Peyer's patch (tissue), 4 donors: Measurements from ENCODE around the gene RALB. TPM values are rescaled to one million over a fixed set of nuclear protein-coding genes. Genes with fewer than 3 reads are reported as not detected.

Experiments
- DNase-seq, 3 donors: peaks; one replicate each; pipeline ENCODE4 v3.0.0-alpha.2; 2017 to 2019
- H3K27ac ChIP-seq, 4 donors: fragments of 200-600 bp; sonication (generic); one replicate each; pipeline ENCODE4 v1.5.1; 2016 to 2019
- H3K27me3 ChIP-seq, 2 donors: fragments of 200-600 bp; sonication (generic); one replicate each; pipeline ENCODE4 v1.5.1; 2019
- H3K36me3 ChIP-seq, 3 donors: fragments of 200-600 bp; sonication (generic); one replicate each; pipeline ENCODE4 v1.5.1; 2016 to 2019
- H3K4me1 ChIP-seq, 4 donors: fragments of 200-600 bp; sonication (generic); one replicate each; pipeline ENCODE4 v1.5.1; 2016 to 2019
- H3K4me3 ChIP-seq, 4 donors: fragments of 200-600 bp; sonication (generic); 1 replicate in 3 of 4; 2 replicates in 1 of 4; pipeline ENCODE4 v1.5.1; 2016 to 2019; ENCODE audit warnings: mild to moderate bottlenecking in 1 of 4
- H3K9me3 ChIP-seq, 4 donors: fragments of 200-600 bp; sonication (generic); one replicate each; pipeline ENCODE4 v1.5.1; 2016 to 2019; ENCODE audit warnings: mild to moderate bottlenecking in 1 of 4
- POLR2A ChIP-seq, 2 donors: fragments of 450-650 bp; IDR thresholded peaks; one replicate each; pipeline ENCODE4 v1.5.1; 2017; ENCODE audit warnings: antibody characterized with exemption in 2 of 2, mild to moderate bottlenecking in 2 of 2, moderate library complexity in 2 of 2
- total RNA-seq, 4 donors: library from RNA; depleted of rRNA; stranded (reverse); fragments of >200 nt; gene quantifications; one replicate each; pipeline ENCODE4 v1.1.0, GENCODE V29; 2016
- TF ChIP-seq, protein P1 (sequence below), 6 experiments: fragments of 450-650 bp in 4 of 6; fragments of 200-600 bp in 2 of 6; sonication (generic) in 1 of 6; IDR thresholded peaks; one replicate each; pipeline ENCODE4 v1.5.1; 2017 to 2019; ENCODE audit warnings: antibody characterized with exemption in 6 of 6, mild to moderate bottlenecking in 3 of 6, moderate library complexity in 1 of 6

The RALB gene
- total RNA-seq, 4 donors from 2014 or later = 49.3 to 61.9 (median 50.2) TPM

DNA sequence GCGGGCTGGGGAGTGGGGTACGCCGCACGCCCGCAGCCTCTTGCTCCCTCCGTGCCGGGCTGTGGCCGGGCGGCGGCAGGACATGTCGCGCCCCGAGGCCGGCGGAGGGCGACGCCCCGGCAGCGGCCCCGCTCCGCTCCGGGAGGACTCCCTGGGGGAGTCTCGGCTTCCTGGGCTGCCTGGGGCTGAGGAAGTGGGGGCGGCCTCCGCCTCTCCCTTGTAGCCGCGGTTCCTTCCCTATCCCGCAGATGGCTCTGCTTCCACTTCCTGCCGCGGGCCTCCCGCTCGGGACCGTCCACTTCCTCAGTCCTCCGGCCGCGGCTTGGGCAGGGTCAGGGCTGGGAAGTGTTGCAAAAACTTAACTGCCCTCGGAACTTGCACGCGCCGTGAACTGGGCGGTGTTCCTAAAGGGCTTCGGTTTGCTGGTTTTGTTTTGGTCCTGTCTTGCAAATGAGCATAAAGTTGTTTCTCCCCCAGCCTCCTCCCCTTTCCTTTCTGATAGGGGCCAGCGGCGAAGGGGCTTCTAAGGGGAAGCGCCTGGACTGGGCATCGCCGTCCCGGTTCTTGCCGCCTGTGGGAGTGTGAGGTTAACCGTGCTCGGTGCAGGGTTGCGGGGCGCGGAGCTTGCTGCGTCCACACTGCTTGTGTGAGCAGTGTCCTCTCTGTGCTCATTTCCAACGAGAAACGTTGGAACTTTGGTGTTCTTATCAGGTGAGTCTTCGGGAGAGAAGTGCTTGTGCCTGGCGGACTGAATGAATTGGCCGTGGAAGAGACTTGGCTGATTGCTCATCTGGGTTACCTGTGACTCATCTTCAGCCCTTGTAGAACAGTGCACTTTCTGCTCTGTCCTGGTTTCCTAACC lies 600 bp downstream of the RALB start:
- peak; percentile 29 to 34 for TF ChIP-seq POLR2A (IDR thresholded peaks at IDR 0.05)
- TF ChIP-seq, protein P1, sequence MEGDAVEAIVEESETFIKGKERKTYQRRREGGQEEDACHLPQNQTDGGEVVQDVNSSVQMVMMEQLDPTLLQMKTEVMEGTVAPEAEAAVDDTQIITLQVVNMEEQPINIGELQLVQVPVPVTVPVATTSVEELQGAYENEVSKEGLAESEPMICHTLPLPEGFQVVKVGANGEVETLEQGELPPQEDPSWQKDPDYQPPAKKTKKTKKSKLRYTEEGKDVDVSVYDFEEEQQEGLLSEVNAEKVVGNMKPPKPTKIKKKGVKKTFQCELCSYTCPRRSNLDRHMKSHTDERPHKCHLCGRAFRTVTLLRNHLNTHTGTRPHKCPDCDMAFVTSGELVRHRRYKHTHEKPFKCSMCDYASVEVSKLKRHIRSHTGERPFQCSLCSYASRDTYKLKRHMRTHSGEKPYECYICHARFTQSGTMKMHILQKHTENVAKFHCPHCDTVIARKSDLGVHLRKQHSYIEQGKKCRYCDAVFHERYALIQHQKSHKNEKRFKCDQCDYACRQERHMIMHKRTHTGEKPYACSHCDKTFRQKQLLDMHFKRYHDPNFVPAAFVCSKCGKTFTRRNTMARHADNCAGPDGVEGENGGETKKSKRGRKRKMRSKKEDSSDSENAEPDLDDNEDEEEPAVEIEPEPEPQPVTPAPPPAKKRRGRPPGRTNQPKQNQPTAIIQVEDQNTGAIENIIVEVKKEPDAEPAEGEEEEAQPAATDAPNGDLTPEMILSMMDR (IDR thresholded peaks at IDR 0.05) = peak in 4 of 6 experiments; percentile 16 to 54 (median 42)
- Histone ChIP-seq H3K4me1 (peaks cover 0 to 28% (median 0%) of the 10 kb centered on the region in 4 donors), H3K9me3 (no peaks in the 10 kb centered on the region), H3K4me3 (peak overlapping the region; percentile 71 to 89 (median 86)), H3K36me3 (no peaks in the 10 kb centered on the region), H3K27me3 (no peaks in the 10 kb centered on the region), H3K27ac (peak overlapping the region; percentile 86 to 94 (median 90))
- peak; percentile 62 to 88 (median 82) for DNase-seq

DNA sequence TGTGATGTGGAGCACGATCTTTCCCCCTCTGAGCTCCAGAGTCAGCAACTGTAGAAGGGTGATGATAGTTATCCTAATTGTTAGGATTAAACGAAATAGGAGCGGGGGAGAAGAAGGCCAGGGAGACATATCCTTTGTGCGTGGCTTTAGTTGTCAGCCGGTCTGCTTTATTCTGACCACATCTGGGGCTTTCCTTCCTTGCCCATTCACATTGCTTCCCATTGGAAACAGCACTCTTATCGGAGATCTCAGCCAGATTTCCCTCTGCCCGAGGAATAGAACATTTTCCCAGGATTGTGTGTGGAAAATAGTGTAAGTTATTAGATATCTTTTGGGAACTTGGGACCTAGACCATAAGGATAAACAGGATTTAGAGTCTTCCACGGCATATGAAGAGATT lies 1.5 kb downstream of the RALB start:
- TF ChIP-seq, protein P1 (IDR thresholded peaks at IDR 0.05) = no peak
- TF ChIP-seq POLR2A (IDR thresholded peaks at IDR 0.05) = no peak
- no peak overlapping the region for H3K27ac ChIP-seq

DNA sequence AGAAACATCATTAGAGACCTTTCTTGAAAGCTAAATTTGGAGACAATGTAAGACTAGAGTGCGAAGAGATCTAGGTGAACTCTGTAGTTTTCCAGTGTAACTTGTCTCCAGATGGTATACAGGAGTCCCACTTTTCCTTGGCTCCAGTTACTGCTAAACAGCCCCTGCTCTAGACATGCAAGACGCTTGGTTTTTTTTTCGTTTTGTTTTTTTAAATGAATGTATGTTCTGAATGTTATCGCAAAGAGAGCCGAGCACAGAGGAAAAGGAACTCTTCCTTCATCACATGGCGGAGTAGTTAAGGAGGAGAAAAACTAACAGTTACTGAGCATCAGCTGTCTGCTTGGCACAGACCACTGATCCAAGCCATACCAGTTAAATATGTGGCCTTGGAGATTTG lies 2.4 kb downstream of the RALB start:
- Histone ChIP-seq H3K27ac (no peak overlapping the region), H3K4me1 (peaks cover 0 to 28% (median 0%) of the 10 kb centered on the region in 4 donors), H3K9me3 (peaks cover 0 to under 1% (median 0%) of the 10 kb centered on the region in 4 donors), H3K4me3 (no peak overlapping the region), H3K27me3 (no peaks in the 10 kb centered on the region), H3K36me3 (no peaks in the 10 kb centered on the region)
- no peak for TF ChIP-seq POLR2A (IDR thresholded peaks at IDR 0.05)
- TF ChIP-seq, protein P1 (IDR thresholded peaks at IDR 0.05) = no peak
- DNase-seq = no peak

More for the DNA sequence above, 1.5 kb downstream of the RALB start:
- H3K4me1 ChIP-seq = peaks cover 0 to 28% (median 0%) of the 10 kb centered on the region in 4 donors
- no peaks in the 10 kb centered on the region for H3K36me3 ChIP-seq
- H3K9me3 ChIP-seq = no peaks in the 10 kb centered on the region
- no peak for DNase-seq
- H3K27me3 ChIP-seq = no peaks in the 10 kb centered on the region
- H3K4me3 ChIP-seq = peak overlapping the region in 3 of 4 donors; percentile 85 to 89 (median 87)

DNA sequence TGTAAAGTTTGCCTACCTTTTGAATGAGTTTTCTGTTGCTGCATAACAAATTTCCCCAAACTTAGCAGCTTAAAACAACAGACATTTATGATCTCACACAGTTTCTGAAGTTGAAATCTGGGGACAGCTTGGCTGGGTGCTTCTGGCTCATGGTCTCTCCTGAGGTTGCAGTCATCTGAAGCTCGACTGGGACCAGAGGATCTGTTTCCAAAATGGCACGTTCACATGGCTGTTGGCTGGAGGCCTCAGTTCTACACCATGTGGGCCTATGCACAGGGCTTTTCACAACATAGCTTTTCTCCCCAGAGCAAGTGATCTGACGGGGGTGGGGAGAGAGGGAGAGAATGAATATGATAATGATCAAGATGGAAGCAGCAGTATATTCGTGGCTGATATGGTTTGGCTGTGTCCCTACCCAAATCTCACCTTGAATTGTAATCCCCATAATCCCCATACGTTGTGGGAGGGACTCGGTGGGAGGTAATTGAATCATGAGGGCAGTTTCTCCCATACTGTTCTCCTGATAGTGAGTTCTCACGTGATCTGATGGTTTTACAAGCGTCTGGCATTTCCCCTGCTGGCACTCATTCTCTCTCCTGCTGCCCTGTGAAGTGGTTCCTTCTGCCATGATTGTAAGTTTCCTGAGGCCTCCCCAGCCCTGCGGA lies 3.5 kb downstream of the RALB start:
- no peak for DNase-seq
- Histone ChIP-seq H3K9me3 (peaks cover 0 to 6% (median 2%) of the 10 kb centered on the region in 4 donors), H3K36me3 (no peaks in the 10 kb centered on the region), H3K27ac (no peak overlapping the region), H3K4me1 (peaks cover 0 to 28% (median 0%) of the 10 kb centered on the region in 4 donors), H3K4me3 (no peak overlapping the region), H3K27me3 (no peaks in the 10 kb centered on the region)
- no peak for TF ChIP-seq POLR2A (IDR thresholded peaks at IDR 0.05)
- TF ChIP-seq, protein P1 (IDR thresholded peaks at IDR 0.05) = no peak

DNA sequence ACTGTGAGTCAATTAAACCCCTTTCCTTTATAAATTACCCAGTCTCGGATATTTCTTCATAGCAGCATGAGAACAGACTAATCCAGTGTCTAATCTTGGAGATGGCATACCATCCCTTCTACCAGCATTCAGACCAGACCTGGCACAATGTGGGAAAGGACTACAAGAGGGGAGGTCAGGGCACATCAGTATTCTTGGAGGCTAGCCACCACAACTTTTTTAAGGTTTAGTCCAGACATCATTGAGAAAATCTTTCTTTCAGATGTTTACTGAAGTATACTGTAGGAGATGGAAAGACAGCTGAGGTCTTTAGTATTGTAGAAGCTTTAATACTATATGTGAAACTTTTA lies 4.0 kb downstream of the RALB start:
- no peak for DNase-seq
- TF ChIP-seq POLR2A (IDR thresholded peaks at IDR 0.05) = no peak
- Histone ChIP-seq H3K9me3 (peaks cover 0 to 6% (median 2%) of the 10 kb centered on the region in 4 donors), H3K4me1 (peaks cover 0 to 27% (median 0%) of the 10 kb centered on the region in 4 donors), H3K27me3 (no peaks in the 10 kb centered on the region), H3K36me3 (no peaks in the 10 kb centered on the region), H3K4me3 (no peak overlapping the region), H3K27ac (no peak overlapping the region)

DNA sequence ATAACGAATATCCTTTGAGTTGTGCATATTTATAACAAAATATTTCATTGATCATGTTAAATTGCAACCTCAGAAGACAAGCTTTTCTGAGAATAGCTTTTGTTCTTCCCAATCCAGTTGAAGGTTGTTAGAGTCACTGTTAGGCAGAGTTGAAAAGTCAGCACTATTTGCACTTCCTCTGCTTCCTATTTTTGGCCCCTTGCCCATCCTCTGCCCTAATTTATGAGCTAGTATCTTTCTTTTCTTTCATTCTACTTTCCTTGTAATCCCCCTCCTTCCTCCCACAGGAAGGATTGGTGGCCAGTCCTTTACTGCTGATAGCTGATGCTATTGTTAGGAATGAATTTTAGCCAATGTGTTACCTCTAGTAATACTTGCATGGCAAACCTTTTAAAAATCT lies 4.9 kb downstream of the RALB start:
- H3K27ac ChIP-seq = no peak overlapping the region
- TF ChIP-seq, protein P1 (IDR thresholded peaks at IDR 0.05) = no peak
- no peak for TF ChIP-seq POLR2A (IDR thresholded peaks at IDR 0.05)
- no peak overlapping the region for H3K4me3 ChIP-seq
- peaks cover 0 to 6% (median 2%) of the 10 kb centered on the region in 4 donors for H3K9me3 ChIP-seq
- no peaks in the 10 kb centered on the region for H3K36me3 ChIP-seq
- DNase-seq = no peak
- H3K4me1 ChIP-seq = peaks cover 0 to 23% (median 0%) of the 10 kb centered on the region in 4 donors
- H3K27me3 ChIP-seq = no peaks in the 10 kb centered on the region
